ENCODE measurements around the gene LCLAT1. TPM values are rescaled to one million over a fixed set of nuclear protein-coding genes. Genes with fewer than 3 reads are reported as not detected.

Gene LCLAT1
- total and polyA plus RNA-seq, 4 donors = 10.3 to 21.1 (median 11.9) TPM

DNA sequence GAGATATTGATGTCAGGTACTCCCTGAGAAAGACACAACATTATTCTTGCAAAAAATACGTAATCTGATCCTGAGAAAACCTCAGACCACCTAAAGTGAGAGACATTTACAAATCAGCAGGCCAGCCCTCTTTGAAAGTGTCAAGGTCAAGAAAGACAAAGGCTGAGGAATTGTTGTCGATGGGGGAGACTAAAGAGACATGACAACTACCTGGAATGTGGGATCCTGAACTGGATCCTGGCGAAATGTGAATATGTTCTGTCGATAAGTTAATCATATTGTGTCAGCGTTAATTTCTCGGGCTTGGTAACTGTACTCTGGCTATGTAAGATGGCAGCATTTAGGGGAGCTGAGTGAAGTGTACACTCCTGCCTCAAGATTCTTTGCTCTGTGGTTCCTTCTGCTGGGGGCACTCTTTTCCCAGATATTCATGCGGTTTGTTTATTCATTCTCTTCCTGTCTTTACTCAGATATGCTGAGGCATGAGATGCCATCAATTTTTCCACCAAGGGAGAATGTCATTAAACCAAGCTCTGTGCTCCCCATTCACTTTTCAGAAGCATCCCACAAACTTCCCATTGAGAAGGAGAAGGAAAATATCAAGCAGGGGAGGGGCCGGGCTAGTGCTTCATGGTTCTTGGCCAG is 205.3 kb downstream of the LCLAT1 start:
- Histone ChIP-seq H3K9me3 (ENCODE audit: control insufficient read depth, insufficient read depth, low read length) (no peaks in the 10 kb centered on the region), H3K4me3 (ENCODE audit: low read depth, low read length) (no peak overlapping the region), H3K27me3 (ENCODE audit: control insufficient read depth, insufficient read depth, low read length) (no peaks in the 10 kb centered on the region), H3K36me3 (ENCODE audit: control insufficient read depth, insufficient read depth, low read length) (no peaks in the 10 kb centered on the region), H3K4me1 (ENCODE audit: control insufficient read depth, insufficient read depth, low read length) (no peaks in the 10 kb centered on the region), H3K27ac (ENCODE audit: low read depth, low read length) (no peak overlapping the region)
- no peak for DNase-seq (ENCODE audit: low read depth in 4 of 6, low spot score in 6 of 6)
- WGBS (ENCODE audit: insufficient coverage) = 80% methylated on average over 4 of the region's 8 CpGs

DNA sequence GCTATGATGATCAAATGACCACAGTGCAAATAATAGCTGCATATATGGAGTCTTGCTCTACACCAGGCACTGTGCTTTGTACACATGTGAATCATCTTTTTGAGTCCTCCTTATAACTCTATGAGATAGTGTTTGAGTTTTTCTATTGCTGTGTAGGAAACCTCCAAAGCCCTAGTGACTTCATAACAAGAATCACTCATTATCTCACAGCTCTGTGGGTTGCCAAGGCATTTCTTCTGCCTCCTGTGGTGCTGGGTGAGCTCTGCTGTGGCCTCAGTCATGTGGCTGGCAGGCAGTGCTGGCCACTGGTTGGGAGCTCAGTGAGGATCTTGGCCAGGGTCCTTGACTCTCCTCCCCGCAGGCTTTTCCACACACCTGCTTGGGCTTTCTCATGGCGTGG is 206.8 kb downstream of the LCLAT1 start:
- WGBS (ENCODE audit: insufficient coverage) = 75% methylated on average over 2 of the region's 2 CpGs
- DNase-seq (ENCODE audit: low read depth in 4 of 6, low spot score in 6 of 6) = no peak

DNA sequence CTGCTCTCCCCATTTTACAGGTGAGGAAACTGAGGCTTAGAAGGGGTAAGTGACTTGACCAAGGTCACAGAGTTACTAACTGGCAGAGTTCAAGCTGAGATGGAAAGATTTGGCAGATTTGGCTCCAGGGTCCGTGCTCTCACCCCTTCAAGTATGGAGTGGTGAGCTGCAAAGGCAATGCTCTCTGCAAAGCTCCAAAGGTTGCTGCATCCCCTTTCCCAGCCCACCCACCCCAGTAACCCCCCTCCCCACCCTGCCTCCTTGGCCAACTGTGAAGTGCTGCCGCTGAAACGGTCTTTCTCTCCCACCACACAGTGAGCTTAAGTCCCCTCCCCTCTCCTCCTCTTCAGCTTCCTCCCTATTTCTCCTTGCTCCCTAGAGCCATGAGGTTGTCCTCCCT is 207.4 kb downstream of the LCLAT1 start:
- Histone ChIP-seq H3K36me3 (ENCODE audit: control insufficient read depth, insufficient read depth, low read length) (no peaks in the 10 kb centered on the region), H3K9me3 (ENCODE audit: control insufficient read depth, insufficient read depth, low read length) (no peaks in the 10 kb centered on the region), H3K4me3 (ENCODE audit: low read depth, low read length) (no peak overlapping the region), H3K27ac (ENCODE audit: low read depth, low read length) (no peak overlapping the region), H3K27me3 (ENCODE audit: control insufficient read depth, insufficient read depth, low read length) (no peaks in the 10 kb centered on the region), H3K4me1 (ENCODE audit: control insufficient read depth, insufficient read depth, low read length) (no peaks in the 10 kb centered on the region)
- DNase-seq (ENCODE audit: low read depth in 4 of 6, low spot score in 6 of 6) = no peak
- 80% methylated on average over 2 of the region's 3 CpGs for WGBS (ENCODE audit: insufficient coverage)

More for the DNA sequence above, 206.8 kb downstream of the LCLAT1 start:
- no peak overlapping the region for H3K27ac ChIP-seq (ENCODE audit: low read depth, low read length)
- no peaks in the 10 kb centered on the region for H3K4me1 ChIP-seq (ENCODE audit: control insufficient read depth, insufficient read depth, low read length)
- no peaks in the 10 kb centered on the region for H3K9me3 ChIP-seq (ENCODE audit: control insufficient read depth, insufficient read depth, low read length)
- no peaks in the 10 kb centered on the region for H3K27me3 ChIP-seq (ENCODE audit: control insufficient read depth, insufficient read depth, low read length)
- H3K4me3 ChIP-seq (ENCODE audit: low read depth, low read length) = no peak overlapping the region
- no peaks in the 10 kb centered on the region for H3K36me3 ChIP-seq (ENCODE audit: control insufficient read depth, insufficient read depth, low read length)

DNA sequence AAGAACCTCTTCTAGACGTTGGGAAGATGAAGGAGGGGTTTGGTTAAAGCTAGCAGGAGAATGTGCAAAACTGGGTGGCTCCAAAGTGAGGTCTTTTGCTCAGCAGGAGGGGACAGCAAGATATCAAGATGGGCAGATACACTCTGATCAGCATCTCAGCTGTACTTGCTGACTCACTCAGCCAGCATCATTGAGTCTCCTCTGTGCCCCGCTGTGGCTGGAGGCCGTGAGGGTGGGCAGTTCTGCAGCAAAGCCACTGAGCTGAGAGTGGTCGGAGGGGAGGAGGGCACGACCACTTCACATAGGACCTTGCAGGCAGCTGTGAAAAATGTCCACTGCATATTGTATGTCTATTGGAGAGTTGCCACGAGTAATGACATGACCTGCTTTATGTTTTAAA is 208.2 kb downstream of the LCLAT1 start:
- Histone ChIP-seq H3K4me1 (ENCODE audit: control insufficient read depth, insufficient read depth, low read length) (no peaks in the 10 kb centered on the region), H3K36me3 (ENCODE audit: control insufficient read depth, insufficient read depth, low read length) (no peaks in the 10 kb centered on the region), H3K4me3 (ENCODE audit: low read depth, low read length) (no peak overlapping the region), H3K27ac (ENCODE audit: low read depth, low read length) (no peak overlapping the region), H3K9me3 (ENCODE audit: control insufficient read depth, insufficient read depth, low read length) (no peaks in the 10 kb centered on the region), H3K27me3 (ENCODE audit: control insufficient read depth, insufficient read depth, low read length) (no peaks in the 10 kb centered on the region)
- no peak for DNase-seq (ENCODE audit: low read depth in 4 of 6, low spot score in 6 of 6)
- 87% methylated on average over 5 of the region's 6 CpGs for WGBS (ENCODE audit: insufficient coverage)

DNA sequence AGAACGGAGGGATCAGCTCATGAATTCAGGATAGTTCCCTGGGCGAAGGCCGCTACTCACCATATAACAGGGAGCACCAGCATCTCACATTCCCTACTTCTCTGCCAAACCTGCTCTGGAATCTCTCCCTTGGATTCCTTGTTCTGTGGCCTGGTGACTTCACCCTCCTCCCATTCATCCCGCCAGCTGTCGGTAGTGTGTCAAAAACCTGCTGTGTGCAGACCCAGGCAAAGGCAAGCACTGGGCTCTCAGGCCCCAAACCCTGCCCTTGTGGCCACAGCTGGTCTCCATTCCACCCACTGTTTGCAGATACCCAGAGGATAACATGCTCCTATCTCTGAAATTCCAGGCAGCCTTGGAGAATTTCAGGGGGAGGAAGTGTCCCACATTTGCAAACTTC is 208.6 kb downstream of the LCLAT1 start:
- H3K4me3 ChIP-seq (ENCODE audit: low read depth, low read length) = no peak overlapping the region
- H3K36me3 ChIP-seq (ENCODE audit: control insufficient read depth, insufficient read depth, low read length) = no peaks in the 10 kb centered on the region
- H3K27me3 ChIP-seq (ENCODE audit: control insufficient read depth, insufficient read depth, low read length) = no peaks in the 10 kb centered on the region
- no peaks in the 10 kb centered on the region for H3K4me1 ChIP-seq (ENCODE audit: control insufficient read depth, insufficient read depth, low read length)
- 35% methylated on average over 2 of the region's 5 CpGs for WGBS (ENCODE audit: insufficient coverage)
- H3K27ac ChIP-seq (ENCODE audit: low read depth, low read length) = no peak overlapping the region
- DNase-seq (ENCODE audit: low read depth in 4 of 6, low spot score in 6 of 6) = no peak
- H3K9me3 ChIP-seq (ENCODE audit: control insufficient read depth, insufficient read depth, low read length) = no peaks in the 10 kb centered on the region

DNA sequence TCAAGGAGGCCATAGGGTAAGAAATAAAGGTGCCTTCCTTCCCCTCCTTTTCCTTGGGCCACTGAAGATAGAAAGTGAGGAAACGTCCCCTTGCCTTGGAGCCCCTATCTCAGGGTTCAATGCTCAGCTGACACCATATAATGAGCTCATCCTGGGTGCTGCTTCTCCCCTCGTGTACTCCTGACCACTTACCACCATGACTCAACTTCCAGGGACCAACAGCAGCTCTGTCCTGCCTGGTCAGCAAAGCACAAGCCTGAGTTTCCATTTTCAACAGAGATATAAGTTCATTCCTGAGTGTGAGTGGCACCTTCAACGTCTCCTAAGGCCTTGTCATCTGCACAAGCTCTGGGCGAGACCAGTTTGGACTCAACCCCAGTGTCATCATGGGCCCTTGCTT is 209.0 kb downstream of the LCLAT1 start:
- no peaks in the 10 kb centered on the region for H3K9me3 ChIP-seq (ENCODE audit: control insufficient read depth, insufficient read depth, low read length)
- H3K4me1 ChIP-seq (ENCODE audit: control insufficient read depth, insufficient read depth, low read length) = no peaks in the 10 kb centered on the region
- WGBS (ENCODE audit: insufficient coverage) = 56% methylated on average over 4 of the region's 4 CpGs
- H3K27me3 ChIP-seq (ENCODE audit: control insufficient read depth, insufficient read depth, low read length) = no peaks in the 10 kb centered on the region
- no peaks in the 10 kb centered on the region for H3K36me3 ChIP-seq (ENCODE audit: control insufficient read depth, insufficient read depth, low read length)
- H3K4me3 ChIP-seq (ENCODE audit: low read depth, low read length) = no peak overlapping the region
- H3K27ac ChIP-seq (ENCODE audit: low read depth, low read length) = no peak overlapping the region
- no peak for DNase-seq (ENCODE audit: low read depth in 4 of 6, low spot score in 6 of 6)

DNA sequence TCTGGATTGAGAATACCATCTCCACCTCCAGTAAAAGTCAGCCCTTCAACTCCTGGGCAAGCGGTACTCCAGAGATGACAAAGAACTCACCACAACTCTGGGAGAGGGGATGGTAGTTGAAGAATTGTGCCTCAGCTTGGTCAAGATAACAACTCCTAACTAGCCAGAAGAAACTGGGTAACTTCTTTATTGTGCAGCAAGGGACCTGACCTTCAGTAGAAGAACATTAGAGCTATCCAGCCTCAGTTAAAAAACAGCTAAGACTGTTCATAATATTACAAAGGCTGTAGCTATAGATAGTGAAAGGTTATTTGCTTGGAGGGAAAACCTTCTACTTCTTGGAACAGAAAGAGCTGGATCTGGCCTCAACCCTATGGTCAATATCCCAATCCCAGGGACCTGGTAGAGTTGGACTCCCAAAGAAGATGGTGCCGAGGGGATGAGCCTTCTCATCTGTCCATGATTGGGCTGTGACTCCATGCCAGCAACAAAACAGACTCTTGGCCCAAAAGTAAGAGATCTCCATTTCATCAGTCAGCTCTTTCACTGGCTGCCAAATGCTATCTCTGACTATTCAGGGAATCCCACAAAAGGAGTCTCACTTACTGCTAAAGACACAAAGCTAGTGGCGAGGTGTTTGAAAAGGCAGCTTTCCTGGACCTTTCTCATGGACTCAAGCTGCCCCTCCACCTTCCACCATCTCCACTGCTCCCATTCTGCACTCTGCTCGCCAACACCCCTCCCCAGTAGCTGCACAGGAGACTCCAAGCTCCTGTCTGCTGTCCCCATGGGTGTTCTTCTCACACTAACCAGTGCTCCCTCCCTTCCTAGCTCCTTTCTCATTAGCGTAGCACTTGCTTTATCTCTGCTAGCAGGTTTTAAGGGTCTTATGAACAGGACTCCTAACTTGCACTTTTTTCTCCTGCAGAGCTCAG is 214.4 kb downstream of the LCLAT1 start:
- Histone ChIP-seq H3K4me3 (ENCODE audit: low read depth, low read length) (no peak overlapping the region), H3K27me3 (ENCODE audit: control insufficient read depth, insufficient read depth, low read length) (no peaks in the 10 kb centered on the region), H3K36me3 (ENCODE audit: control insufficient read depth, insufficient read depth, low read length) (no peaks in the 10 kb centered on the region), H3K27ac (ENCODE audit: low read depth, low read length) (no peak overlapping the region), H3K4me1 (ENCODE audit: control insufficient read depth, insufficient read depth, low read length) (no peaks in the 10 kb centered on the region), H3K9me3 (ENCODE audit: control insufficient read depth, insufficient read depth, low read length) (no peaks in the 10 kb centered on the region)
- 77% methylated on average over 3 of the region's 5 CpGs for WGBS (ENCODE audit: insufficient coverage)
- no peak for DNase-seq (ENCODE audit: low read depth in 4 of 6, low spot score in 6 of 6)

DNA sequence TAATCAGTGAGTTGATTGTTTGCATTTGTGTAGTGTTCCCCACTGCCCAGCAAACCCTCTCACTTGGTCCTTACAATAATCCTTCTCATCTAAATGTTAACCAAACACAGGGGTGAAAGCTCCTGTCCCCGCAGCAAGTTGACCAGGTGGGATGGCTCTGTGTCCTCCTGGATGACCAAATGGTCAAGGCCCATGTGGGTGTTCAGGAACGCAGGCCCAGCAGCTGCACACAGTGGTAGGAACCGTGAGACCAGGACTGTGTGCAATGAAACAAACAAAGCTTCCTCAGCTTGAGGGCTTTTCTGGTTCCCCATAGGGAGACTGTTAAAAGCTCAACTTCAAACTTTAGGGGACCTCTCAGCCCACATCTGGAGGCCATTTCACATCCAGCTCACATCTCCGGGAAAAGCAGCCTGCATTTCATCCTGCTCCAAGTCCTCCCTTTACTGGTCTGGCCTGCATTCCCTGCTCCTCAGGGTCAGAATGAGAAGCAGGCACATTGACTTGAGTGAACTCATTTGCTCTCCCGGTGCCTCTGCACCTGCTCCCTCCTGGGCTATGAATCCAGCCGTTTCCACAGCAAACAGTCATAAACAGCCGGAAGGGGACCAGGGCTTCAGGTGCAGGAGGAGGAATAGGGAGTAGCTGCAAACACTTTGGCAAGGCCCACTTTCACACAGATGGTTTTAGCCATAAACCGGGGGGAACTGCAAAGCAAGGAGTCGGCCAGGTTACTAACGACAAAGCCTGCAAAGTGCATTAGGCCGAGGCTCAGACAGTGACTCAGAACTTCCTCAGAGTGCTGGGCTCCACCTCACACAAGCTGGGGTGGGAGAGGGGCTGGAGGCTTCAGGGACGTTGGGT is 215.5 kb downstream of the LCLAT1 start:
- Histone ChIP-seq H3K27ac (ENCODE audit: low read depth, low read length) (no peak overlapping the region), H3K4me3 (ENCODE audit: low read depth, low read length) (no peak overlapping the region), H3K4me1 (ENCODE audit: control insufficient read depth, insufficient read depth, low read length) (no peaks in the 10 kb centered on the region), H3K27me3 (ENCODE audit: control insufficient read depth, insufficient read depth, low read length) (no peaks in the 10 kb centered on the region), H3K9me3 (ENCODE audit: control insufficient read depth, insufficient read depth, low read length) (no peaks in the 10 kb centered on the region), H3K36me3 (ENCODE audit: control insufficient read depth, insufficient read depth, low read length) (no peaks in the 10 kb centered on the region)
- DNase-seq (ENCODE audit: low read depth in 4 of 6, low spot score in 6 of 6) = peak in 2 of 6 donors; percentile 47 to 62
- WGBS (ENCODE audit: insufficient coverage) = 51% methylated on average over 12 of the region's 12 CpGs

DNA sequence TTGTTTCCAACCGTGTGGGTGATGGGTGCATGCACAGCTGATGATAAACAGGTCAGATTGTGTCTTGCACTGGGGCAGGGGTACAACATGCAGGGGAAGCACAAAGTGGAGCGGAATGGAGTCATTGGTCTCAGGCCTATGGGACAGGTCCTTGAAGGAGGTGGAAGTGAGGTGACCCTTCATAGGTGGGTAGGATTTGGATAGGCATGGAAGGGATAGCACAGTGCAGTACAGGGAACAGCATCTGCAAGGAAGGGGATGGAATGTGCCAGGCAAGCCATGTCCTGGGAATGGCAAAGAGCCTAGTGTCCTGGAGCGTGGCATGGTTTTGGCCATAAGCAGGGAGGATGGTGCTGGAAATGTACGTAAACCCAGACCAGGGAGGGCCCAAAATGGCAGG is 216.3 kb downstream of the LCLAT1 start:
- 98% methylated on average over 3 of the region's 4 CpGs for WGBS (ENCODE audit: insufficient coverage)
- no peak overlapping the region for H3K4me3 ChIP-seq (ENCODE audit: low read depth, low read length)
- H3K9me3 ChIP-seq (ENCODE audit: control insufficient read depth, insufficient read depth, low read length) = no peaks in the 10 kb centered on the region
- H3K27ac ChIP-seq (ENCODE audit: low read depth, low read length) = no peak overlapping the region
- no peaks in the 10 kb centered on the region for H3K36me3 ChIP-seq (ENCODE audit: control insufficient read depth, insufficient read depth, low read length)
- no peak for DNase-seq (ENCODE audit: low read depth in 4 of 6, low spot score in 6 of 6)
- H3K27me3 ChIP-seq (ENCODE audit: control insufficient read depth, insufficient read depth, low read length) = no peaks in the 10 kb centered on the region
- H3K4me1 ChIP-seq (ENCODE audit: control insufficient read depth, insufficient read depth, low read length) = no peaks in the 10 kb centered on the region

Data from spinal cord (tissue), 10 donors.